CD8-positive, alpha-beta memory T cell (primary cell): ENCODE results near the gene SLC23A1. TPM values are rescaled to one million over a fixed set of nuclear protein-coding genes. Genes with fewer than 3 reads are reported as not detected.

Experiments
- CTCF ChIA-PET: fragments of 350-600 bp; sonication (Branson Sonifier 250); formaldehyde crosslinking; loops from one replicate; lab custom pipeline; 2021; ENCODE audit warnings: antibody characterized with exemption; lab: Charles Lee
- POLR2A ChIA-PET: fragments of 350-600 bp; sonication (Branson Sonifier 250); formaldehyde crosslinking; loops from one replicate; lab custom pipeline; 2021; ENCODE audit warnings: antibody characterized with exemption; lab: Charles Lee
- DNase-seq, 5 donors: peaks; one replicate each; pipeline versions ENCODE4 v3.0.0 to v3.0.0-alpha.2; 2020 to 2022; ENCODE audit warnings: mixed read lengths in 1 of 5
- H3K27ac ChIP-seq: one replicate; pipeline ENCODE4 v1.7.0; 2013; ENCODE audit warnings: low read depth, mild to moderate bottlenecking, low read length, moderate library complexity
- H3K27me3 ChIP-seq: 2 replicates; pipeline ENCODE4 v1.7.0; 2013; ENCODE audit warnings: low read length, mild to moderate bottlenecking; ENCODE audit not compliant: insufficient read depth, poor library complexity, severe bottlenecking
- H3K36me3 ChIP-seq: 2 replicates; pipeline ENCODE4 v1.7.0; 2013; ENCODE audit warnings: mild to moderate bottlenecking, low read length, moderate library complexity; ENCODE audit not compliant: insufficient read depth
- H3K4me1 ChIP-seq: 2 replicates; pipeline ENCODE4 v1.7.0; 2013; ENCODE audit warnings: mild to moderate bottlenecking, low read length, moderate library complexity; ENCODE audit not compliant: insufficient read depth
- H3K4me3 ChIP-seq: 2 replicates; pipeline ENCODE4 v1.7.0; 2013; ENCODE audit warnings: mild to moderate bottlenecking, low read length
- H3K9me3 ChIP-seq: 2 replicates; pipeline ENCODE4 v1.7.0; 2013; ENCODE audit warnings: mild to moderate bottlenecking, low read length
- H3K27ac Mint-ChIP-seq, 8 donors: one replicate each; pipeline ENCODE4 v1.8.0; 2020 to 2021; ENCODE audit warnings: mixed read lengths in 8 of 8, mild to moderate bottlenecking in 6 of 8, inconsistent platforms in 3 of 8, moderate library complexity in 3 of 8
- H3K27me3 Mint-ChIP-seq, 2 donors: one replicate each; pipeline ENCODE4 v1.8.0; 2020 to 2021; ENCODE audit warnings: mixed read lengths in 2 of 2, mild to moderate bottlenecking in 1 of 2, moderate library complexity in 1 of 2
- H3K36me3 Mint-ChIP-seq, 3 donors: one replicate each; pipeline ENCODE4 v1.8.0; 2020 to 2021; ENCODE audit warnings: mixed read lengths in 3 of 3, inconsistent platforms in 1 of 3, mild to moderate bottlenecking in 1 of 3
- H3K4me1 Mint-ChIP-seq, 3 donors: one replicate each; pipeline ENCODE4 v1.8.0; 2020 to 2021; ENCODE audit warnings: mixed read lengths in 3 of 3, inconsistent platforms in 1 of 3, mild to moderate bottlenecking in 1 of 3
- H3K4me3 Mint-ChIP-seq, 7 donors: one replicate each; pipeline ENCODE4 v1.8.0; 2020 to 2021; ENCODE audit warnings: mixed read lengths in 7 of 7, mild to moderate bottlenecking in 6 of 7, moderate library complexity in 4 of 7, inconsistent platforms in 2 of 7
- H3K9me3 Mint-ChIP-seq, 5 donors: one replicate each; pipeline ENCODE4 v1.8.0; 2020 to 2022; ENCODE audit warnings: mixed read lengths in 5 of 5, mild to moderate bottlenecking in 3 of 5, moderate library complexity in 2 of 5, inconsistent platforms in 1 of 5
- polyA plus RNA-seq: library from polyadenylated mRNA; unstranded; fragments of 300-500 nt; fragmentation: Illumina TruSeq; gene quantifications from one replicate; pipeline ENCODE4 v1.2.3, GENCODE V29; 2021
- total RNA-seq, 2 experiments: library from RNA; stranded (reverse); gene quantifications; one replicate each; pipeline ENCODE4 v1.2.3, GENCODE V29; 2021

Gene SLC23A1
- total and polyA plus RNA-seq, 3 experiments from 2014 or later = 0.33 TPM; not detected in 2

- no peaks in the 10 kb centered on the region for H3K9me3 ChIP-seq
- H3K4me1 ChIP-seq = peaks cover 18% of the 10 kb centered on the region
- H3K4me3 ChIP-seq = no peak overlapping the region
- Mint-ChIP-seq H3K4me1 (peaks cover 21 to 35% (median 23%) of the 10 kb centered on the region in 3 donors), H3K27me3 (no peaks in the 10 kb centered on the region), H3K27ac (no peak overlapping the region), H3K4me3 (no peak overlapping the region), H3K9me3 (no peaks in the 10 kb centered on the region), H3K36me3 (no peaks in the 10 kb centered on the region)
- peak in 1 of 5 donors; percentile 20 for DNase-seq
- H3K27me3 ChIP-seq = no peaks in the 10 kb centered on the region
- H3K36me3 ChIP-seq = no peaks in the 10 kb centered on the region
- CTCF ChIA-PET = no interaction called here
- POLR2A ChIA-PET = no interaction called here
- H3K27ac ChIP-seq = no peak overlapping the region
These were observed 290 bp downstream of the SLC23A1 start for GRCh38 chr5:139382807-139383206.

GRCh38 chr5:139381837-139382761 is 998 bp downstream of the SLC23A1 start:
- no peaks in the 10 kb centered on the region for H3K27me3 ChIP-seq
- Mint-ChIP-seq H3K27me3 (no peaks in the 10 kb centered on the region), H3K27ac (no peak overlapping the region), H3K4me3 (no peak overlapping the region), H3K9me3 (no peaks in the 10 kb centered on the region), H3K36me3 (peaks cover 0 to 4% (median 0%) of the 10 kb centered on the region in 3 donors), H3K4me1 (peaks cover 21 to 34% (median 23%) of the 10 kb centered on the region in 3 donors)
- ChIA-PET POLR2A (no interaction called here), CTCF (no interaction called here)
- peak in 1 of 5 donors; percentile 41 for DNase-seq
- H3K4me1 ChIP-seq = peaks cover 18% of the 10 kb centered on the region
- no peaks in the 10 kb centered on the region for H3K9me3 ChIP-seq
- H3K36me3 ChIP-seq = no peaks in the 10 kb centered on the region
- no peak overlapping the region for H3K4me3 ChIP-seq
- H3K27ac ChIP-seq = no peak overlapping the region

- ChIA-PET CTCF (interaction anchor here (0.7 to 1.5 kb wide), 2 partner anchors 11 to 12 kb away, joined by 3 to 4 read pairs; no protein-coding TSS in a partner anchor), POLR2A (interaction anchor here (0.8 kb wide), 1 partner anchor 38 kb away, joined by 5 read pairs; the partner anchor contains the start of gene PAIP2)
- Histone ChIP-seq H3K27me3 (no peaks in the 10 kb centered on the region), H3K36me3 (no peaks in the 10 kb centered on the region), H3K4me3 (no peak overlapping the region), H3K27ac (no peak overlapping the region), H3K9me3 (no peaks in the 10 kb centered on the region), H3K4me1 (peaks cover 7% of the 10 kb centered on the region)
- no peaks in the 10 kb centered on the region for H3K9me3 Mint-ChIP-seq
- H3K27ac Mint-ChIP-seq = peak overlapping the region in 1 of 8 donors; percentile 58
- H3K36me3 Mint-ChIP-seq = peaks cover 0 to 5% (median 1%) of the 10 kb centered on the region in 3 donors
- peaks cover 5 to 13% (median 6%) of the 10 kb centered on the region in 3 donors for H3K4me1 Mint-ChIP-seq
- DNase-seq = no peak
- no peaks in the 10 kb centered on the region for H3K27me3 Mint-ChIP-seq
- no peak overlapping the region for H3K4me3 Mint-ChIP-seq
These were observed 3.3 kb downstream of the SLC23A1 start for GRCh38 chr5:139379626-139380449.

GRCh38 chr5:139378941-139379361 is 4.1 kb downstream of the SLC23A1 start:
- H3K27me3 Mint-ChIP-seq = no peaks in the 10 kb centered on the region
- no peak overlapping the region for H3K4me3 Mint-ChIP-seq
- no peak for DNase-seq
- Histone ChIP-seq H3K27me3 (no peaks in the 10 kb centered on the region), H3K4me1 (no peaks in the 10 kb centered on the region), H3K9me3 (no peaks in the 10 kb centered on the region), H3K27ac (no peak overlapping the region), H3K4me3 (no peak overlapping the region), H3K36me3 (no peaks in the 10 kb centered on the region)
- peak overlapping the region in 1 of 8 donors; percentile 27 for H3K27ac Mint-ChIP-seq
- ChIA-PET POLR2A (interaction anchor here (0.6 kb wide), 1 partner anchor 37 kb away, joined by 3 read pairs; the partner anchor contains the start of gene PAIP2), CTCF (interaction anchor here (0.7 kb wide), 1 partner anchor 12 kb away, joined by 3 read pairs; no protein-coding TSS in a partner anchor)
- no peaks in the 10 kb centered on the region for H3K9me3 Mint-ChIP-seq
- peaks cover 0 to 5% (median 0%) of the 10 kb centered on the region in 3 donors for H3K4me1 Mint-ChIP-seq
- H3K36me3 Mint-ChIP-seq = peaks cover 0 to 7% (median 1%) of the 10 kb centered on the region in 3 donors

GRCh38 chr5:139378101-139378825 is 4.8 kb downstream of the SLC23A1 start:
- Mint-ChIP-seq H3K36me3 (peaks cover 0 to 14% (median 1%) of the 10 kb centered on the region in 3 donors), H3K4me1 (peaks cover 0 to 1% (median 0%) of the 10 kb centered on the region in 3 donors), H3K27me3 (no peaks in the 10 kb centered on the region), H3K9me3 (no peaks in the 10 kb centered on the region), H3K4me3 (no peak overlapping the region), H3K27ac (no peak overlapping the region)
- peak in 1 of 5 donors; percentile 33 for DNase-seq
- no peak overlapping the region for H3K27ac ChIP-seq
- H3K36me3 ChIP-seq = no peaks in the 10 kb centered on the region
- ChIA-PET CTCF (no interaction called here), POLR2A (interaction anchor here (0.6 kb wide), 1 partner anchor 36 kb away, joined by 3 read pairs; the partner anchor contains the start of gene PAIP2)
- no peaks in the 10 kb centered on the region for H3K4me1 ChIP-seq
- no peaks in the 10 kb centered on the region for H3K9me3 ChIP-seq
- no peaks in the 10 kb centered on the region for H3K27me3 ChIP-seq
- H3K4me3 ChIP-seq = no peak overlapping the region

- Histone ChIP-seq H3K27ac (no peak overlapping the region), H3K4me3 (no peak overlapping the region), H3K36me3 (peaks cover under 1% of the 10 kb centered on the region), H3K9me3 (no peaks in the 10 kb centered on the region), H3K27me3 (no peaks in the 10 kb centered on the region), H3K4me1 (no peaks in the 10 kb centered on the region)
- peaks cover 0 to 20% (median 1%) of the 10 kb centered on the region in 3 donors for H3K36me3 Mint-ChIP-seq
- peak in 1 of 5 donors; percentile 12 for DNase-seq
- H3K4me1 Mint-ChIP-seq = no peaks in the 10 kb centered on the region
- ChIA-PET CTCF (no interaction called here), POLR2A (no interaction called here)
- no peaks in the 10 kb centered on the region for H3K9me3 Mint-ChIP-seq
- no peak overlapping the region for H3K27ac Mint-ChIP-seq
- no peaks in the 10 kb centered on the region for H3K27me3 Mint-ChIP-seq
- no peak overlapping the region for H3K4me3 Mint-ChIP-seq
These were observed 5.9 kb downstream of the SLC23A1 start for GRCh38 chr5:139377226-139377625.

GRCh38 chr5:139376364-139376763 is 6.7 kb downstream of the SLC23A1 start:
- POLR2A ChIA-PET = no interaction called here
- no peaks in the 10 kb centered on the region for H3K4me1 Mint-ChIP-seq
- H3K4me1 ChIP-seq = no peaks in the 10 kb centered on the region
- CTCF ChIA-PET = no interaction called here
- no peaks in the 10 kb centered on the region for H3K27me3 Mint-ChIP-seq
- H3K9me3 Mint-ChIP-seq = no peaks in the 10 kb centered on the region
- H3K4me3 ChIP-seq = no peak overlapping the region
- no peak overlapping the region for H3K4me3 Mint-ChIP-seq
- DNase-seq = no peak
- no peak overlapping the region for H3K27ac ChIP-seq
- H3K36me3 ChIP-seq = peaks cover 7% of the 10 kb centered on the region
- H3K27ac Mint-ChIP-seq = peak overlapping the region in 1 of 8 donors; percentile 21
- H3K9me3 ChIP-seq = no peaks in the 10 kb centered on the region
- H3K27me3 ChIP-seq = no peaks in the 10 kb centered on the region
- peaks cover 0 to 28% (median 4%) of the 10 kb centered on the region in 3 donors for H3K36me3 Mint-ChIP-seq
